A172 (cell line): ENCODE measurements around the gene FGL2. TPM values are rescaled to one million over a fixed set of nuclear protein-coding genes. Genes with fewer than 3 reads are reported as not detected.
"Not testable (repeated sequence)": the region's sequence is repeated elsewhere in the genome, so short reads cannot be mapped to it uniquely, and the experiment has no call there.

ENCODE experiments used
- DNase-seq: peaks from one replicate; pipeline ENCODE4 v3.0.0-alpha.2; 2015; ENCODE audit warnings: low spot score
- total RNA-seq: library from RNA; depleted of rRNA; stranded (reverse); fragments of >200 nt; shearing (Covaris generic); gene quantifications from 2 replicates; pipeline ENCODE4 v1.2.3, GENCODE V29; 2014; rRNA removed

The FGL2 gene
- total RNA-seq, 1 experiment from 2014 or later, result 0.09 TPM

DNA sequence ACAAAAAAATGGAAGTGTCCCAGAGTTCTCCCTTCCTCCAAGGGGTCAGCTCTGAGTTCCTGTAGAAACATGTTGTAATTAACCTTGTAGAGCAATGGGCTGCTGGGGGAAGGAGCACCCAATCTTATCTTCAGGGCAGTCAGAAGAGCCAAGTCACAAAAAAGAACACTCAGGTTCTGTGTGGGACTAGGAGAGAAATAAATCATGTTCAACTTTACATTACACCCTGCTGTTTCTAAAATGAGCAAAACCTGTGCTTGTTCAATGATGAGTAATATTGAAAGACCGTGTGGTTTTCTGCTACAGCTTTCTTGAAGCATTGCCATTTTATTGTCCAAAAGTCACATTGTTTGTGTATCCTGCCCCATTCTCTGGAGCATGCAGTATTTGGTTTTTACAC, 42.6 kb downstream of the FGL2 start:
- DNase-seq, result not testable (repeated sequence)

DNA sequence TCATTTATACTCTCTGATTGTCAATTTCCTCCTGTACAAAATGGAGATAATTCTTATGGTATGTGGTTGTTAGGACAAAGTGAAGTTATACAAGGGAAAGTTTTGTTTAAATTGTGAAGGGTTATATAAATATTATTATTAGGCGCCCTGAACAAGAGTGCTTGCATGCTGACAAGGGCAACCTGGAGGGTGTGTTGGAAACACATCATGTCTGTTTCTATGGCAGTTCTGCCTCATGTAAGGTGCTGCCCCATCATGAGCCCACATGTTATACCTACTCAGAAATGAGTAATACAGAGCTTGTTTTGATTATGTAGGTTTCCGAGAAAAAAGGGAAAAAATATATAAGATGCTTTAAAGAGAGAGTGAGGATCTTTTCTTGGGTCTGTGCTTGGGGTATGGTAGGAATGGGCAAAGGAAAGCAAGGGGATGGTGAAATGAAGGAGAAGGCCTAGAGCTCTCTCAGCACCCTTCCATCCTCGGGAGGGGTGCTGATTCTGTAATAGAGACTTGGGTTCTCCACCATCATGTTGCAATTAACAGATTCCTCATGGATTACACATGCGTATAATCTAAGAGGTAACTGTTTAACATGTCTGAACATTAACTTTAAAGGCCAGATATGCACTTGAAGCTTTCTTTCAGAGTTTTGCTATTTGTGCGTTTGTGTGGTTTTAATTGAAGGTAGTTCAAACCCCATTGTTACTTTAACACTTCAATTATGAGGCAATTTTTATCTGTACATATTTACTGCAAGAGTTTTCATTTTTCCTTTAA, 43.8 kb downstream of the FGL2 start:
- not testable (repeated sequence) for DNase-seq

DNA sequence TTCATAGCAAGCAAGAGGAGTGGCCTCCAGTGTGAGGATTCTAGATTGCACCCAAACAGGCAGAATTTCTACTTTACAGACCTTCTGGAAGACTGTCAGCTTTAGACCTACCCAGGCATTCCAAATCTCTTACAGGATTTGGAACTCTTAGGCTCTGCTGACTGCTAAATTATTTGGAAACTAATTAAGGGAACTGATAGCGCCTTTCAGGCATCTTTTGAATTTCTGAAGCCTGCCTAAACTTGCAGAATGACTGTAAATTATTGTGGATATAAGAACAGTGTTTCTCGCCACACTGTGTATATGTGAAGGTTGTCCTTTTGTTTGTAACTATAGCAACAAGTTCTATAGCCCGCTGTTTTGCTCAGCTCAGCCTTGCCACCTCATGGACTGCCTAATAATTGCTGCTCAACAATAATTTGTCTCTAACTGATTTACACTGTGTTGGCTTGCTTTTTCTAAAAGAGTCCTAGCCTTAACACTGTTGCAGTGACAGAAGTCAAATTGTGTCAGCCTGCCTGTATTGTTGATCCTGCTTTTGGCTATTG, 44.6 kb downstream of the FGL2 start:
- DNase-seq, result not testable (repeated sequence)

DNA sequence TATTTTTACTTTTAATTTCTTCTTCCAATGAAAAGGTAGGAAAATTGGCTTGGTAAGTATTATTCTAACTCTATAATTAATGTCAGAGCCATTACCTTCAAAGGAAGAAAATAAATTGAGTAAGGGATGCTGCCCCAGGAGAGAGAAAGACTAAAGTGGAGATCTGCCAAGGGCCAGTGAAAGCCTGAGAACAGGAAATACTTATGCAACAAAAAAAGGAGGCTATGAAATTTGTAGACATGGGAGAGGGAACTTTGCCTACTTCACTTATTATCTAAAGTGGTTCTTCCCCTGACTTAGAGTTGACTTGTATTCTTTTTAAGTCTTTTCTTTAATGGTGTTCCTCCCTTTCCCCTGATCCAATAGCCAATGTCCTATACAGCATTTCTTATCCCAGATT, 47.4 kb downstream of the FGL2 start:
- not testable (repeated sequence) for DNase-seq

Other genes starting within 250 kb of the FGL2 start
- not detected in 2 replicates for gene SPDYE17, start 167.5 kb downstream of the FGL2 start, total RNA-seq
- gene SPDYE18, start 137.3 kb downstream of the FGL2 start, total RNA-seq, result not detected in 2 replicates
- gene CCDC146, start 77.2 kb downstream of the FGL2 start, total RNA-seq, result 0.46 and 1.2 TPM in 2 replicates
- gene GSAP, start 216.5 kb upstream of the FGL2 start, total RNA-seq, result 9.6 and 13.7 TPM in 2 replicates